ENCODE measurements around the gene AJM1. TPM values are rescaled to one million over a fixed set of nuclear protein-coding genes. Genes with fewer than 3 reads are reported as not detected.

Gene AJM1
- total RNA-seq, 1 experiment from 2014 or later = 1.8 TPM

DNA sequence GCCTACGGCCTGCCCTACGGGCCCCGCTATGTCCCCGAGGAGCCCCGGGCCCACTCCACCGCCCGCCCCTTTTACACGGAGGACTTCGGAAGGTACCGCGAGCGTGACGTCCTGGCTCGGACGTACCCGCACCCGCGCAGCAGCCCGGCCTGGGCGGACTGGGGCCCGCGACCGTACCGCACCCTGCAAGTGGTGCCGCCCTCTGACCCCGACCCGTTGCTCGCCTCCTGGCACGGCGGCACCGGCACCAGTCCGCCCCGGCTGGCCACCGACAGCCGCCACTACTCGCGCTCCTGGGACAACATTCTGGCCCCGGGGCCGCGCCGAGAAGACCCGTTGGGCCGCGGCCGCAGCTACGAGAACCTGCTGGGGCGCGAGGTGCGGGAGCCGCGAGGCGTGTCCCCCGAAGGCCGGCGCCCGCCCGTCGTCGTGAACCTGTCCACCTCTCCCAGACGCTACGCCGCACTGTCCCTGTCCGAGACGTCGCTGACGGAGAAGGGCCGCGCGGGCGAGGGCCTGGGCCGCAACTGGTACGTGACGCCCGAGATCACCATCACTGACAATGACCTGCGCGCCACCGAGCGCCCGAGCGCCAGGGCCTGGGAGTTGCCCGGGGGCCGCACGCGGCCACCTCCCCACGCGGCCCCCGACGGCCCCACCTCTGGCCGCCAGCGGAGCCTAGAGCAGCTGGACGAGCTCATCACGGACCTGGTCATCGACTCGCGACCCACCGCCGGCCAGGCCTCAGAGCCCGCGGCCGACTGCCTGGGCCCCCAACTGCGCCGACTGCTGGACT is 3.4 kb downstream of the AJM1 start:
- H3K23me2 ChIP-seq (ENCODE audit: insufficient read length, low read depth, low read length, poor library complexity, severe bottlenecking) = peaks cover 8% of the 10 kb centered on the region
- H3K4me1 Mint-ChIP-seq = peaks cover 13 to 24% of the 10 kb centered on the region in 2 experiments
- H4K8ac ChIP-seq (replicated peaks; ENCODE audit: insufficient read length, low read depth, low read length) = no peak overlapping the region
- no peak overlapping the region for H2BK120ac ChIP-seq (ENCODE audit: low read depth, low read length, poor library complexity, severe bottlenecking)
- H3K14ac ChIP-seq (ENCODE audit: insufficient read depth, low read length) = no peak overlapping the region
- no peaks in the 10 kb centered on the region for H3K9me3 ChIP-seq (ENCODE audit: control insufficient read depth, low read depth, low read length)
- H3K4me2 ChIP-seq (ENCODE audit: insufficient read depth, insufficient read length, low read length) = no peak overlapping the region
- peaks cover 0 to 6% (median 2%) of the 10 kb centered on the region in 3 experiments; a peak in 4 of 7 replicates for H3K36me3 Mint-ChIP-seq (ENCODE audit: insufficient read depth in 1 of 3, low read depth in 3 of 3)
- H3K9me3 Mint-ChIP-seq = no peaks in the 10 kb centered on the region
- DNase-seq = peak; percentile 48
- H3K27me3 ChIP-seq (ENCODE audit: insufficient read depth, low read length) = no peaks in the 10 kb centered on the region
- no peaks in the 10 kb centered on the region for H3K79me1 ChIP-seq (ENCODE audit: insufficient read depth, low read depth, low read length, poor library complexity, severe bottlenecking)
- H3T11ph ChIP-seq (ENCODE audit: low read length) = no peak overlapping the region
- no peak overlapping the region for H3K4ac ChIP-seq (ENCODE audit: low read depth, low read length)
- no peak for TF ChIP-seq CTCF (conservative IDR thresholded peaks at IDR 0.05)
- H3K27me3 Mint-ChIP-seq (ENCODE audit: low read depth) = peaks cover 6% of the 10 kb centered on the region; the same call in 1 of the 2 replicates
- no peak overlapping the region for H2AFZ ChIP-seq (ENCODE audit: low read length)
- no peak overlapping the region for H2BK15ac ChIP-seq (ENCODE audit: low read depth, low read length)
- no peaks in the 10 kb centered on the region for H4K20me1 ChIP-seq (ENCODE audit: control insufficient read depth, insufficient read depth, insufficient read length)
- H2BK20ac ChIP-seq (ENCODE audit: low read depth, low read length, poor library complexity, severe bottlenecking) = no peak overlapping the region
- no peak overlapping the region for H4K5ac ChIP-seq (ENCODE audit: insufficient read length, low read depth, low read length)
- H3K23ac ChIP-seq (ENCODE audit: insufficient read length, low read depth, low read length) = no peak overlapping the region
- no CpG with 5 or more reads among the region's 102 CpGs for whole genome bisulfite sequencing (ENCODE audit: extremely low coverage, insufficient read length, low lambda C conversion rate)
- H3K4me3 Mint-ChIP-seq = peak overlapping the region in 1 of 2 experiments; percentile 36; a peak in 2 of 5 replicates
- H3K56ac ChIP-seq (ENCODE audit: insufficient read length, low read depth, low read length) = no peak overlapping the region
- H3K27ac Mint-ChIP-seq = no peak overlapping the region
- H3K79me2 ChIP-seq (ENCODE audit: insufficient read depth, low read length) = no peaks in the 10 kb centered on the region
- no peak overlapping the region for H2BK12ac ChIP-seq (ENCODE audit: insufficient read length, low read depth, low read length)
- H4K91ac ChIP-seq (ENCODE audit: insufficient read length, low read depth, low read length) = no peak overlapping the region
- no peak overlapping the region for H3K18ac ChIP-seq (ENCODE audit: insufficient read length, low read depth, low read length)
- no peak overlapping the region for H3K27ac ChIP-seq (ENCODE audit: insufficient read length, low read depth, low read length)
- H3K9ac ChIP-seq (ENCODE audit: extremely low read depth, insufficient read length, low read length) = no peak overlapping the region
- no peaks in the 10 kb centered on the region; the same call in 1 of the 2 replicates for H3K4me1 ChIP-seq (ENCODE audit: insufficient read depth, low read length)
- no peak overlapping the region for H2BK5ac ChIP-seq (ENCODE audit: insufficient read length, low read length)
- H2AK5ac ChIP-seq (ENCODE audit: insufficient read length, low read length) = no peak overlapping the region
